ENCODE results near the gene DPP10.

- TF ChIP-seq TARDBP (IDR thresholded peaks at IDR 0.05) = no peak
- no peak for TF ChIP-seq ARNT (IDR thresholded peaks at IDR 0.05)
- no peak for TF ChIP-seq CTBP1 (IDR thresholded peaks at IDR 0.05; ENCODE audit: borderline replicate concordance)
- no peak for TF ChIP-seq NFRKB (IDR thresholded peaks at IDR 0.05)
- no peak for TF ChIP-seq LEF1 (IDR thresholded peaks at IDR 0.05; ENCODE audit: borderline replicate concordance)
- TF ChIP-seq, protein P1, sequence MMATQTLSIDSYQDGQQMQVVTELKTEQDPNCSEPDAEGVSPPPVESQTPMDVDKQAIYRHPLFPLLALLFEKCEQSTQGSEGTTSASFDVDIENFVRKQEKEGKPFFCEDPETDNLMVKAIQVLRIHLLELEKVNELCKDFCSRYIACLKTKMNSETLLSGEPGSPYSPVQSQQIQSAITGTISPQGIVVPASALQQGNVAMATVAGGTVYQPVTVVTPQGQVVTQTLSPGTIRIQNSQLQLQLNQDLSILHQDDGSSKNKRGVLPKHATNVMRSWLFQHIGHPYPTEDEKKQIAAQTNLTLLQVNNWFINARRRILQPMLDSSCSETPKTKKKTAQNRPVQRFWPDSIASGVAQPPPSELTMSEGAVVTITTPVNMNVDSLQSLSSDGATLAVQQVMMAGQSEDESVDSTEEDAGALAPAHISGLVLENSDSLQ (IDR thresholded peaks at IDR 0.05) = no peak
- no peak for TF ChIP-seq FOXM1 (IDR thresholded peaks at IDR 0.05; ENCODE audit: borderline replicate concordance)
These were observed 1249.0 kb downstream of the DPP10 start for GRCh38 chr2:115691409-115691808.
